PC-3 (cell line): ENCODE data around the gene SNX13.

Source experiments
- EZH2 ChIP-seq: fragments of 300-600 bp; sonication (generic); IDR thresholded peaks from one replicate; pipeline ENCODE4 v1.6.1; 2017; ENCODE audit warnings: antibody characterized with exemption, mild to moderate bottlenecking, low read length; ENCODE audit not compliant: unreplicated experiment
- TF ChIP-seq, protein P1 (sequence below): fragments of 300-600 bp; sonication (generic); conservative IDR thresholded peaks from 2 replicates; pipeline ENCODE4 v1.5.1; 2017; ENCODE audit warnings: antibody characterized with exemption, low read depth, mild to moderate bottlenecking, low read length

DNA sequence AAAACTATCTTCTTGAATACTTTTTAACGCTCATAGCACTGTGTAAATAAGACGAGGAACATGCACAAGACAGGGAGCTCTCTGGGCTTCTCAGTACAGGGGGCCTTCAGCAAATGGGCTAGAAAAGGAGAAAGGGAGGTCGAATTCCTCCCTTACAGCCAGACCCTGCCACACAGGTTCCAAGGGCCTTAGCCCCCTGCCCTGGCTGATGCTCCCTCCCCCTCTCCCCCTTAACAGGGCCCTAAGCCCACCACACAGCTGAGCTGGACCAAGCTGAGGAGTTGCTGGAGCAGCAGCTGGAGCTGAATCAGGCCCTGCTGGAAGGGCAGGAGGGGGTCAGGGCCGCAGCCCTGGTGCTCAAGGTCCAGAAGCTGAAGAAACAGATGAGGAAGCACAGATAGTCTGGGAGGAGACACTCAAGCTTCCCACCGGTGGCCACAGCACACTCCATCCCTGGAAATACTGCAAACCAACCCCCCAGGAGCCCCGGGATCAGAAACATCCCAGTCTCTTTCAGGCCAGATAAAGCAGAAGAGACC is 153.9 kb downstream of the SNX13 start:
- TF ChIP-seq, protein P1, sequence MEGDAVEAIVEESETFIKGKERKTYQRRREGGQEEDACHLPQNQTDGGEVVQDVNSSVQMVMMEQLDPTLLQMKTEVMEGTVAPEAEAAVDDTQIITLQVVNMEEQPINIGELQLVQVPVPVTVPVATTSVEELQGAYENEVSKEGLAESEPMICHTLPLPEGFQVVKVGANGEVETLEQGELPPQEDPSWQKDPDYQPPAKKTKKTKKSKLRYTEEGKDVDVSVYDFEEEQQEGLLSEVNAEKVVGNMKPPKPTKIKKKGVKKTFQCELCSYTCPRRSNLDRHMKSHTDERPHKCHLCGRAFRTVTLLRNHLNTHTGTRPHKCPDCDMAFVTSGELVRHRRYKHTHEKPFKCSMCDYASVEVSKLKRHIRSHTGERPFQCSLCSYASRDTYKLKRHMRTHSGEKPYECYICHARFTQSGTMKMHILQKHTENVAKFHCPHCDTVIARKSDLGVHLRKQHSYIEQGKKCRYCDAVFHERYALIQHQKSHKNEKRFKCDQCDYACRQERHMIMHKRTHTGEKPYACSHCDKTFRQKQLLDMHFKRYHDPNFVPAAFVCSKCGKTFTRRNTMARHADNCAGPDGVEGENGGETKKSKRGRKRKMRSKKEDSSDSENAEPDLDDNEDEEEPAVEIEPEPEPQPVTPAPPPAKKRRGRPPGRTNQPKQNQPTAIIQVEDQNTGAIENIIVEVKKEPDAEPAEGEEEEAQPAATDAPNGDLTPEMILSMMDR, result no peak
- no peak for TF ChIP-seq EZH2
